Chondrocyte (in vitro differentiated cells): ENCODE measurements around the gene RBM6. TPM values are rescaled to one million over a fixed set of nuclear protein-coding genes. Genes with fewer than 3 reads are reported as not detected.

Experiments
- DNase-seq: peaks from one replicate; pipeline ENCODE4 v3.0.0; 2021; ENCODE audit warnings: mixed read lengths, low spot score
- H3K27ac Mint-ChIP-seq: one replicate; pipeline ENCODE4 v1.8.0; 2021; ENCODE audit warnings: mild to moderate bottlenecking, moderate library complexity, mixed read lengths; ENCODE audit not compliant: unreplicated experiment
- H3K27me3 Mint-ChIP-seq: 2 replicates; pipeline ENCODE4 v1.8.0; 2021; ENCODE audit warnings: low read depth, mixed read lengths
- H3K36me3 Mint-ChIP-seq: 2 replicates; pipeline ENCODE4 v1.8.0; 2021; ENCODE audit warnings: low read depth, mixed read lengths
- H3K4me1 Mint-ChIP-seq: 2 replicates; pipeline ENCODE4 v1.8.0; 2021; ENCODE audit warnings: low read depth, mild to moderate bottlenecking, mixed read lengths
- H3K4me3 Mint-ChIP-seq: one replicate; pipeline ENCODE4 v1.8.0; 2021; ENCODE audit warnings: mild to moderate bottlenecking, moderate library complexity, mixed read lengths; ENCODE audit not compliant: unreplicated experiment
- H3K9me3 Mint-ChIP-seq: 2 replicates; pipeline ENCODE4 v1.8.0; 2021; ENCODE audit warnings: low read depth, mixed read lengths
- total RNA-seq: library from RNA; stranded (reverse); gene quantifications from 3 replicates; pipeline ENCODE4 v1.2.1, GENCODE V29; 2021
- TF ChIP-seq, protein P1 (sequence below): fragments of 200-600 bp; sonication (generic); IDR thresholded peaks from 2 replicates; pipeline ENCODE4 v1.5.0; 2021; ENCODE audit warnings: antibody characterized with exemption, mild to moderate bottlenecking, moderate library complexity

Gene RBM6
- total RNA-seq, 1 donor from 2014 or later, result 57.1 TPM

DNA sequence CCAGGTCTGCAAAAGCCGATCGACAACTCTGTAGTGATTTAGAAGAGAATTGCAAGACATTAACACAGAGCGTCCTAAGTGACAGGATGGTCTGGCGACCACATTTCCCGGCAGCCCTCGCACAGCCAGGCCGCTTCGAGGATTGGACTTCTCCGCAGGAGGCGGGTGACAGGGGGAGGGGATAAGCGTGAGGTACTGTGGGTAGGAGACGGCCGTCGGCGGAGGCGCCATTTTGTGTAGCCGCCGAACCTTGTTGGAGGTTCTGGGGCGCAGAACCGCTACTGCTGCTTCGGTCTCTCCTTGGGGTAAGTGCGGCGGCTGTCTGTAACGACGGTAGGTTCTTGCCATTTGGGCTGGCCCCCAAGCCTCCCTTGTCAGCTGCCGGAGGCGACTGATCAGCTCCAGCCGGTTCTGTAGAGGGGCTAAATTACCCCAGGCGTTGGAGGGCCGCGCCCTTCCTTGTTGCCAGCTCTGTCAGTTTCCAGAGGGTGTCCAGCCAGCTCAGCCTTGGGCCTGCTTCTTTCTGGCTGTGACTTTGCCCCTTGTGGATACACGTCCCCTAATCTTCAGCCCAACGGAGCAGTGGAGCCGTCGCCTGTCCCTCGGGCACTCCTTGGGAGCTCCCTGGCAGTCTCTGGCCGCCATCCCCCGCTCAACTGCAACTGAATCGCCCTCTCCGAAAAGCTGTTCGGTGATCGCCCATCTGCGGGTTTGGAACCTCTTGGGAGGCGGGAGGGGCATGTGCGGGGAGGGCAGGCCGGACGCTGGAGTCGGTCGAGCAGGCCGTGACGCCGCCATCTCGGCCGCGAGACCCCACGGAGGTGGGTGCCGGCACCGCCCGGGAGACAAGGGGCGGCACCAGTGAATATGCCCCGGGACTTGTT is 149.0 kb downstream of the RBM6 start, which contains the start of gene RBM5:
TSS of gene RBM5 (plus strand) at position 195 of the 884 bp plus-strand sequence. CDS start 1,516 bp downstream, outside the sequence.
- peak within 1 kb of the TSS; percentile 95 for H3K4me3 Mint-ChIP-seq
- no peaks in the 10 kb centered on the region for H3K27me3 Mint-ChIP-seq
- TF ChIP-seq, protein P1, sequence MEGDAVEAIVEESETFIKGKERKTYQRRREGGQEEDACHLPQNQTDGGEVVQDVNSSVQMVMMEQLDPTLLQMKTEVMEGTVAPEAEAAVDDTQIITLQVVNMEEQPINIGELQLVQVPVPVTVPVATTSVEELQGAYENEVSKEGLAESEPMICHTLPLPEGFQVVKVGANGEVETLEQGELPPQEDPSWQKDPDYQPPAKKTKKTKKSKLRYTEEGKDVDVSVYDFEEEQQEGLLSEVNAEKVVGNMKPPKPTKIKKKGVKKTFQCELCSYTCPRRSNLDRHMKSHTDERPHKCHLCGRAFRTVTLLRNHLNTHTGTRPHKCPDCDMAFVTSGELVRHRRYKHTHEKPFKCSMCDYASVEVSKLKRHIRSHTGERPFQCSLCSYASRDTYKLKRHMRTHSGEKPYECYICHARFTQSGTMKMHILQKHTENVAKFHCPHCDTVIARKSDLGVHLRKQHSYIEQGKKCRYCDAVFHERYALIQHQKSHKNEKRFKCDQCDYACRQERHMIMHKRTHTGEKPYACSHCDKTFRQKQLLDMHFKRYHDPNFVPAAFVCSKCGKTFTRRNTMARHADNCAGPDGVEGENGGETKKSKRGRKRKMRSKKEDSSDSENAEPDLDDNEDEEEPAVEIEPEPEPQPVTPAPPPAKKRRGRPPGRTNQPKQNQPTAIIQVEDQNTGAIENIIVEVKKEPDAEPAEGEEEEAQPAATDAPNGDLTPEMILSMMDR, result no peak
- H3K9me3 Mint-ChIP-seq, result no peaks in the 10 kb centered on the region
- H3K4me1 Mint-ChIP-seq, result peaks cover 28% of the 10 kb centered on the region
- DNase-seq, result peak; percentile 98
- peaks cover 20% of the 10 kb centered on the region for H3K36me3 Mint-ChIP-seq
- peak within 1 kb of the TSS; percentile 95 for H3K27ac Mint-ChIP-seq

DNA sequence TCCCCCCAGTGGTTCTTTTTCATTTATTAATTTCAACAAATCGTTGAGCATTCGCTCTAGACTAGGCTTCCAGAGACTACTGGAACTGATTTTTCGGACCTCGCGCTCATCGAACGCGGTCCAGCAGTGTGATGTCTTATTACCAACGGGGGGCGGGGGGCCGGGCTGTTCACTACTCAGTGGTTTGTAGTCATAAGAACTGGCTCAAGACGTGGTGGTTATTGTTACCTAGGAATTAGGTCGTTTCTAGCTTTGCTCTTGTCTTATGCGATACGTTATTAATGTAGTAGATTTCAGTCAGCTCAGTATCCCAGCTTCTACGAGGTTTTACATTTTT is 149.6 kb downstream of the RBM6 start:
- H3K36me3 Mint-ChIP-seq, result peaks cover 21% of the 10 kb centered on the region
- TF ChIP-seq, protein P1, result peak; percentile 3
- H3K9me3 Mint-ChIP-seq, result no peaks in the 10 kb centered on the region
- no peaks in the 10 kb centered on the region for H3K27me3 Mint-ChIP-seq
- peak overlapping the region; percentile 95 for H3K27ac Mint-ChIP-seq
- H3K4me3 Mint-ChIP-seq, result peak overlapping the region; percentile 95
- no peak for DNase-seq
- peaks cover 29% of the 10 kb centered on the region for H3K4me1 Mint-ChIP-seq

DNA sequence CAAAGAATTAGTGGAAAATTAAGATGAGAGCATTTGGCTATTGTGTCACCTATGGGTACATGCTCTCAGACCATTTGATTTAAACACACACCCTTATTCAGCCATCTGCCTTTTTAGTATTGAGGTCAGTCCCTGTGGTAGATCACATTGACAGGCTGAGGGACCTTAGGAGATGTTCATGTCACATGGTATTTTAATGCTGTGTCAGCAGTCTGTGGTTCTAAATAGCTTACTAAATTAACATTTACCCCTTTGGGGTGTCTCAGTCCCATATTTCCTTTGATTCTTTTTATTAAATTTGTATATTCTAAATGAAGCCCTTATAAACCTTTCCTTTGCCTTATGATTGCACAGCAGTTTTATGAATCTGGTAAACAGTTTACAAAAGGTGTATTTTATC is 151.0 kb downstream of the RBM6 start:
- Mint-ChIP-seq H3K36me3 (peaks cover 31% of the 10 kb centered on the region), H3K27ac (peak overlapping the region; percentile 12)
- TF ChIP-seq, protein P1, result no peak

DNA sequence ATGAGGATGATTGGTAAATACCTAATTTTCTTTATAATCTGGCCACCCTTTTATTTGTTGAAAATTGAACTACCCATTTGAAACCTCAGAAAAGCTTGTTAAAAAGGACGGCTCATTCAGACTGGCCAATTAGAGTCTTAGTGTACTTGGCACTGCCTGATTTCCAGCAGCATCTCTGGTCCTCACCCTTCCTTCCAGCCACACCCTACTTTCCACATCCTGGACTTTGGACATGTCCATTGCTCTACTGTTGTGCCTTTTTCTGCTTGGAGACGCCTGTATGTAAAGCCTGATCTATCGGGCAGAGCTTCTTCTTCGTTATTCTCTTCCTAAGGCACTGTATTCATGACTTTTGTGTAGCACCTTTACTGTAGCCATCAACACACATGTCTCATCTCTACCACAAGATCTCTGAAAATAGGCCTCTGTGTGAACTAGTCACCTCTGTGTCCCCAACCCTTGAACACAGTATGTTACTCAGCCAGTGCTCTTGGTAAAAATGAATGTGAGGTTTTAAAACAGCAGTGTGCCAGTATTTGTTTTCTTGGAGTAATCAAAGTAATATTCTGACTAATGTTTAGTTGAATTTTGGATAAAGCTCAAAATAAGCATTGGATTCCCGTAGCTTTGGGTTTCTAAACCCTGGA is 155.5 kb downstream of the RBM6 start:
- DNase-seq, result no peak
- H3K4me1 Mint-ChIP-seq, result peaks cover 25% of the 10 kb centered on the region
- TF ChIP-seq, protein P1, result no peak
- H3K4me3 Mint-ChIP-seq, result no peak overlapping the region
- peak overlapping the region; percentile 28 for H3K27ac Mint-ChIP-seq
- no peaks in the 10 kb centered on the region for H3K27me3 Mint-ChIP-seq
- H3K36me3 Mint-ChIP-seq, result peaks cover 51% of the 10 kb centered on the region
- no peaks in the 10 kb centered on the region for H3K9me3 Mint-ChIP-seq

More for the DNA sequence above, 151.0 kb downstream of the RBM6 start:
- H3K4me1 Mint-ChIP-seq, result peaks cover 37% of the 10 kb centered on the region
- no peak for DNase-seq
- peak overlapping the region; percentile 95 for H3K4me3 Mint-ChIP-seq
- no peaks in the 10 kb centered on the region for H3K9me3 Mint-ChIP-seq
- no peaks in the 10 kb centered on the region for H3K27me3 Mint-ChIP-seq

DNA sequence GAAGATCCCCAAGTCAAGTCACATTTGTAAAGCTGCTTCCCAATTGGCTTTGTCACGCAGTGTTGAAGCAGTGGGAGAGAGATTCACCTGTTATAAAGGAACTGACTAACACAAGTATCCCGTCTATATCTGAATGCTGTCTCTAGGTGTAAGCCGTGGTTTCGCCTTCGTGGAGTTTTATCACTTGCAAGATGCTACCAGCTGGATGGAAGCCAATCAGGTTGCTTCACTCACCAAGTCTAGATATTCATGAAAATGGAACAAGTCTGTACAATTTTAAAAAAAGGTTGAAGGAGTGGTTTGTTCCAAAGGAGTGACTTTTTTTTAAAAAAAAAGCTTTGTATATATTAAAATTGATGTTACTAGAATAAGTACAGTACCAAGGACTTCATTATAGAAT is 160.4 kb downstream of the RBM6 start:
- Mint-ChIP-seq H3K4me3 (no peak overlapping the region), H3K4me1 (peaks cover 4% of the 10 kb centered on the region), H3K27me3 (no peaks in the 10 kb centered on the region), H3K27ac (no peak overlapping the region), H3K9me3 (no peaks in the 10 kb centered on the region), H3K36me3 (peaks cover 59% of the 10 kb centered on the region)
- TF ChIP-seq, protein P1, result no peak
- DNase-seq, result no peak
